Islet of Langerhans (tissue), 1 donor: Measurements from ENCODE around the gene TRMT13.

ENCODE experiments used
- FAIRE-seq: peaks from one replicate; lab custom pipeline; 2011; peaks lifted over from hg19 to GRCh38; lab: Jason Lieb, UNC

The TRMT13 gene, protein sequence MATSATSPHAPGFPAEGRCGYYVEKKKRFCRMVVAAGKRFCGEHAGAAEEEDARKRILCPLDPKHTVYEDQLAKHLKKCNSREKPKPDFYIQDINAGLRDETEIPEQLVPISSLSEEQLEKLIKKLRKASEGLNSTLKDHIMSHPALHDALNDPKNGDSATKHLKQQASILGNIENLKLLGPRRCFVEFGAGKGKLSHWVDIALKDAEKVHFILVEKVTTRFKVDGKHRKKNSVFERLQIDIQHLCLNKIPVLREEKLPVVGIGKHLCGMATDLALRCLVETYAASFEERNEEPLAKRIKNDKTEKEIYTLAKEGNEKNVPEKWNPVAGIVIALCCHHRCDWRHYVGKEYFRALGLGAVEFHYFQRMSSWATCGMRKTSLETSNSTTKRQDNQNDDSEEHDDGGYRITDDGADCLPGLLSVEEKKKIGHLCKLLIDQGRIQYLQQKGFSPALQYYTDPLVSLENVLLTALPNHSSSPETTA

DNA sequence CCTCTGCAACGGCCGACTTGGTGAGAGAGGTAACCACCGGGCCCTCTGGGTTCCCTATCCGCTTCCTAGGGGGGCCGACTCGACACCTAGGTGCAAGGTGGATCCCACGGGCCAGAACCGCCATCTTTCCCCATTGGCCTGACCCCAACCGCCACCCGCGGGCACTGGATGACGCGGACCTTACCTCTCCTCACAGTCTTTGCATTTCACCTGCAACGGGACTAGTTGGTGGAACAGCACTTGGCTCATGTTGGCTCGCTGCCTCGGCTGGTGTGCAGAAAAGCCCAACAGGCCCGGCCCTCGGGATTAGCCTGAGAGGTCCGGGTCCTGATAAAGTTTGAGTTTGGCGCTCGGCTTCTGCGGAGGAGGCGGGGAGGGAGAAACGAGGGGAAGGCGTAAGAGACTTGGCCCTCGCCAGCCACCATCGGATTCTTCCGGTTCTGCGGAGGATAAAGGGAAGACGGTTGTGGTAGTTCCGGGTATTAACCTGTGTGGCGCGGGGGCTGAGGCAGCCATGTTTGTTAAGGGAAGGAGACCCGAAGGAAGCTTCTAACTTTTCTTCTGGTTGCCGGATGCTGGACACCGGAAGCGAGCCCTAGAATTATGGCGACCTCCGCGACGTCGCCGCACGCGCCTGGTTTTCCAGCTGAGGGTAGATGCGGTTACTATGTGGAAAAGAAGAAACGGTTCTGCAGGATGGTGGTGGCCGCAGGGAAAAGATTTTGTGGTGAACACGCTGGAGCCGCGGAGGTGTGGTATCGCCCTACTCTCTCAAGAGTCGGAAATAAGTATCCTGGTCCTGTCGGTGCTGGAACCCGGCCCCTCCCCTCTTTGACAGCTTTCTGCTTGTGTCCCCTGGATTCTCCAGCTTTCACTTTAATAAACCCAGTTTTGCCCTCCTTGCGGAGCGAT, at the start of gene TRMT13, which contains the start of gene SASS6:
TSS of gene TRMT13 (plus strand) at position 598 of the 912 bp plus-strand sequence. CDS start at position 604, 6 bp downstream.
TSS of gene SASS6 (minus strand) at position 365 of the 912 bp plus-strand sequence. CDS start at position 249, 116 bp downstream.
- peak; percentile 97 for FAIRE-seq

DNA sequence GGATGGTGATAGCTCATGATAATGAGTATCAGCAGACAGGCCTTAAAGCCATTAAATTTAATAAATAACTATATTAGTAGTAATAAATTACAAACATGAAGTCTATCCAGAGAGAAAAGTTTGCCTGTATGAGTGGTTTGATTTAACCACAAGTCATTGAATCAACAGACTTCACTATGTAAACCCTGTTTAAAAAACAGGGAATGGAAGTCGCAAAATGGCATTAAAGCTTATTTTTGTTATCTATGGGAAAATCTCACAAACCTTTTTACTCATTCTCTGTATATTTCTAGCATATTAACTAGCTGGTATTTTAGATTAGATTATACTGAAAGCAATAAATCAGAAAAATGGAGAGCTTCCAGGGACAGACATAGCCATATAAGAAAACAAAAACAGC, 45.6 kb upstream of the TRMT13 start:
- no peak for FAIRE-seq

DNA sequence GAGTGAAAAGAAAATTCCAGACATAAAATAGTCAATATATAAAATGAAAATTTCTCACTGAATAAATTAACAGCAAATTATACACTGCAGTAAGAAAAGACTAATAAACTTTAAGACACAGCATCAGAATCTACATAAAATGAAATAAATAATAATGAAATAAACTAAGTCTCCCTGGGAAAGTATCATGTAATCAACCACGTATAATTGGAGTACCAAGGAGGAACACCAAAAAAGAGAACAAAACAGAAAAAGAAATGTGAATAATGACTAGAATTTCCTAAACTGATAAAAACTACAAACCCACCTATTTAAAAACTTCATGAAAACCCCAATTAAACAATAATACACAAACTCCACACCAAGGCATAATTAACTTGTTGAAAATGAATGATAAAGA, 43.9 kb upstream of the TRMT13 start:
- FAIRE-seq: peak; percentile 82

DNA sequence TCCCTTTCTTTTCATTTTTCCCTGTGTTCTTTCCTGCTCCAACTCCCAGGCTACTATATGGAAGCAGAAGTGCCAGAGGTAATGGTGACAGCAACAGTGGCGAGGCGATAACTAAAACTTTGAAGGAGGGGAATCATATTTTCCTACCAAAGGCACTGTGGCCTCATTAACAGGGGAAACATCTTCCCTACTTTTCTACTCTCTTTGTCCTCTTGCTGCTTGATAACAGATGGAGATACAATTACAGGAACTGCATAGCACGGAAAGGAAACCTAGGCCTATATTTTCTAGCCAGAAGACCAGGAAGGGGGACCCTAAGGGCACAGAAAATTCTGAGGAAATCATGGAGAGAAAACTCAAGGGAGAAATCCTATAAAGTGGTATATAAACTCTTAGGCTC, 42.5 kb upstream of the TRMT13 start:
- no peak for FAIRE-seq

DNA sequence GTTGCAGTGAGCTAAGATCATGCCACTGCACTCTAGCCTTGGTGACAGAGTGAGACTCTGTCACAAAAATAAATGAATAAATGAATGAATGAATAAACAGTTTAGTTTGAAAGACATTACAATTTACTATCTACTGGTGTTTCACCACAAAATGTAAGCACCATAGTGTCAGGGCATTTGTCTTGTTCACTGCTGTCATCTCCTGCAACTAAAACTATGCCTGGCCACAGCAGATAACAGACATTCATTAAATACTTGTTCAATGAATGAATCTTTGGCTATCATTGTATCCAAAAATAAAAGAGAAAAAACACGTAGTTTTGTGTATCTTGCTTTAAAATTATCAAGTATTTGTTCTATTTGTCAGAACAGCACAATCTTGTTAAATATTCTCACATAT, 32.8 kb upstream of the TRMT13 start:
- no peak for FAIRE-seq

DNA sequence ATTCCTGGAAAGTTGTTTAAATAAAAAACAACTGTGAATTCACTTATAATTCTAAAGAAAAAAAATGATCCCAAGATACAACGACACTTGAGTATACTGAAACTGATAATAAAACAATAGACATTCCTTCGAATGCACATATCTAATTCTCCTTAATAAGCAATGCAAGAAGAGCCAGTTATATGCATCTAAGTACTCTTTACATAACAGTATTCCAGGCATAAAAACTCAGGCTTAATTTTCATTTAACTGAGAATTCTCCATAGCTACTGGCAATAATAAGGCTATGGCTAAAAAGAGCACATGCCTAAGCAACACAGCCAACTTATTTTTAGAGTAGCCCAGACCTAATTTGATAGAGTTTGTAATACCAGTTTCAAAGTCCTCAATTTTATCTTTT, 31.4 kb upstream of the TRMT13 start:
- no peak for FAIRE-seq

DNA sequence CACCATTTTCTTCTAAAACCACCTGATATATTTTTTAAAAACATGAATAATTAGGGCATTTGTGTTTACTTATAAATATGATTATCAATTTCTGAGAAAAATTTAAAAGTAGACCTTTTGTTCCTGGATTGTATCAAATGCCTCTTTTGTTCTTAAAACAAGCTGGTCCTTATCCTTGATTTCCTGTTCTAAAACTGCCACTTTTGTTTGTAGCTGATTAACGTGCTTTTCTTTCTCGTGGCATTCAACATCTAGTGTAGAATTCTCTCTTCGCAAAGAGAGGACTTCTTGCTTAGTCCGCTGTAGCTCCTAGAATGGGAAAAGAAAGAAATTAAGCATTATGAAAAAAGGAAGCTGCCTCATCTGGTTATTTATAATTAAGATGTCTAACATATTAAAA, 25.3 kb upstream of the TRMT13 start:
- FAIRE-seq: no peak

DNA sequence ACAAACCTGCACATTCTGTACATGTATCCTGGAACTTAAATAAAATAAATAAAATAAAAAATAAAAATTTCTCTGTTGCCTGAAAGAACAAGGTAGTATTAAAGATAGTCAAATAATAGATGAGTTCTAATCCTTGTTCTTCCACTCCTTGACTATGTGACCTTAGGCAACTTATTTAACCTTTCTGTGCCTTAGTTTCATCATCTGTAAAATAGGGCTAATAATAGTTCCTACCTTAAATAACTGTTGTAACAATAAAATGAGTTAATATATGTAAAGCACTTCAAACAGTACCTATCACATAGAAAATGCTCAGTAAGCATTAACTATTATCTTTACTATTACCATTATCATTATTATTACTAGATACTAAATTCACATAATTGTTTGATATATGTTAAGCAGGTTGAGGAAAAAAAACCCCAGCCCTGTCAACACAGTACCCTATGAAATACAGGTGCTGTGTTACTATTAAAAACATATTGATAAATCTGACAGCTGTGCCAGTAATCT, 23.4 kb upstream of the TRMT13 start:
- FAIRE-seq: peak; percentile 72

DNA sequence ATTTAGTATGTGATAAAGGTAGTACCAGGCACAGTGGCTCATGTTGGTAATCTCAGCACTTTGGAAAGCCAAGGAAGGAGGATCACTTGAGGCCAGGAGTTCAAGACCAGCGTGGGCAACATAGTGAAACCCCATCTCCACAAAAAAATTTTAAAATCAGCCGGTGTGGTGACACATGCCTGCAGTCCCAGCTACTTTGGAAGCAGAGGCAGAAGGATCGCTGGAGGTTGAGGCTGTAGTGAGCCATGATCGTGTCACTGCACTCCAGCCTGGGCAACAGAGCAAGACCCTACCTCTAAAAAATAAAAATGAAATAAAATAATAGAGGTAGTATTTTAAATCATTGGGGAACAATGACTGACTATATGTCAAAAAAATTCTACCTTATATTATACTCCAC, 17.4 kb upstream of the TRMT13 start:
- no peak for FAIRE-seq

DNA sequence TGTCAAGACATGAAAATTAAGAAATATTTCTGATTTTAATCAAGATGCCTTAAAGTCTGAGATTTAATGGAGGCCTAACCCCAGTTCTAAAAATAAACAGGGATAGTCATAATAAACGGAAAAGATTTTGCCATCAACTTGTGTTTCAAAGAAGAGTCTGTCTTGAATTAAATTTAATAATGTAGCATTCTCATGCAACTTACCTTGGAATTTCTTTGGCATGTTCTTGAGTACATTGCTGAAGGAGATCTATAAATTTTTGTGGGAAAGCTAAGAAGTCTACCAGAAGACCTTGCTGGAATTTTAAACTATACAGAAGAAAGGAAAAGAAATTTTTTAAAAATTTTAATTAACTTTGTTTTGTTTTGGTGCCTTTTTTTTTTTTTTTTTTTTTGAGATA, 10.8 kb upstream of the TRMT13 start:
- no peak for FAIRE-seq

DNA sequence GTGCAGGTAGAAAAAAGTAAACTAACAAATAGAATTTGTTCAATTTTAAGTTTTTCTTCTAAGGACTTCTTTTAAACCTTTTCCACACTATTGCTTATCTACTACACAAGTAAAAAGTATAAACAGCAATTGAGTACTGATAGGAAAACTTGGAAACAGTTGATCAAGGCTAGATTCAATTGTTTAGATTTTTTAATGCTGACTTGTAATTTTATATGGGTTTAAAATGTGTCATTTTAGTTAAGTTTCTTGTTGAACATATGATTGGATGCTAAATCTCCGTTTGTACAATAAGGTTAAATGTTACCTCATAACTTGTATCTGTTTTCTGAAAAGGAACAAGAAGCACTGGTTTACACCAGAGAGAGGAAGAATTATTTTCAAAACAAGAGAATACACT, 5.7 kb upstream of the TRMT13 start:
- no peak for FAIRE-seq

DNA sequence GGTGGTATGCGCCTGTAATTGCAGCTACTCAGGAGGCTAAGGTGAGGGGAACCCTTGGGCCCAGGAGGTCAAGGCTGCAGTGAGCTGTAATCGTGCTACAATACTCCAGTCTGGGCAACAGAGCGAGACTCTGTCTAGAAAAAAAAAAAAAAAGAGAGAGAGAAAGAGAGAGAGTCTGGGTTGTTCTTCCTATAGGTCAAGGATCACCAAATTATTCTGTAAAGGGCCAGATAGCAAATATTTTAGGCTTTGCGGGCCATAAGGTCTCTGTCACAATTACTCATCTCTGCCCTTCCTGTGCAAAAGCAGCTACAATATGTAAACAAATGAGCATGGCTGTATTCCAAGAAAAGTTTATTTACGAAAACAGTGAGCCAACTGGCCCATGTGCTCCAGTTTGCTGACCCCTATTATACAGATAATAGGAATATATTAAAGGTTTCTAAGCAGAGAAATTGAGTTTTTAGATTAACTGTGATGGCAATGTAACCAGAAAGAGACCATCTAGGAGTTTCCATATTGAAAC, 2.3 kb upstream of the TRMT13 start:
- FAIRE-seq: no peak

DNA sequence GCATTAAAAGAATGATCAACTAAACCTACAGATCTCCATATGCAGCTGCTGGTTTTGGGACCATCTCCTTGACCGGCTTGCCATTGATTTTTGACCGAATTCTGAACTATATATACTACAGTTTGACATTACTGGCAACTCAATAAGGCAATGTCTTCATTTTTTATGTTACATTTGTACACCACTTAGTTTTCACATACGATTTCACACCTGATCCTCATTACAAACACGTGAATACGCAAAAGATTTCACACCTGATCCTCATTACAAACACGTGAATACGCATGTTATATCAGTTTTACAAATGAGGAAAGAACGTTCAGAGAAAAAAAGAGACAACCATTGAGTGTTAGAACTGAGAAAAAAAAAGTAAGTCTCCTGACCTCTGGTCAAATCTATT, 1.3 kb upstream of the TRMT13 start:
- FAIRE-seq: no peak

DNA sequence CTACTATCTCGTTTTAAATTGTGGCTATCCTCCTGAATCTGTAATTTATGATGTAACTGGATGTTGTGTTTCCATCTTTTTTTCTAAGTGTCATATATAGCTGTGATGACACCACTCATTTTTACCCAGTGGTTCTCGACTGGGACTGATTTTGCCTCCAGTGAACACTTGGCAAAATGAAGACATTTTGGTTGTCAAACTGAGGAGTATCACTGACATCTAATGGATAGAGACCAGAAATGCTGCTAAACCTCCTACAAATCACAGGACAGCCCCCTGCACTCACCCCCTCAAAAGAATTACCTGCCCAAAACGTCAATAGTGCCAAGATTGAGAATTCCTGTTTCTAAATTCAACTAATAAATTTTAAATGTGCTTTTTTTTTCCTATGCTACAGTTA, 1.9 kb downstream of the TRMT13 start:
- FAIRE-seq: no peak

DNA sequence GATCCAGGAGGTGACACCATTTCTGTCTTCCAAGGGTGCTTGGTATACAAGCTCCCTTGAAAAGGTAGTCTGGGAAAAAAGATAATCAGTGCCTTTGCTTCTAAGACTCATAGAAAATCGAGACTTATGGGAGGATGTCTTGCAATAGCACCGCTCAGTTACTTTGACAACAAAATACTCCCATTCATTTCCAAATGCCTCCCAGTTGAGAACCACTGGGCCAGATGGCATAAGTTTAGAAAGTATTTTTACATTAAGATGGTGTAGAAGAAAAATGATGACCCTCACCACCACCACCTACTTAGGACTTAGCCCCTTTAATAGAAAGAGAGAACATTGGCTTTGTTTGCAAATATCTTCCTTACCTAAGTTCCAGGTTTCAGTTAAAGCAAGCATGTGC, 4.6 kb downstream of the TRMT13 start:
- no peak for FAIRE-seq

DNA sequence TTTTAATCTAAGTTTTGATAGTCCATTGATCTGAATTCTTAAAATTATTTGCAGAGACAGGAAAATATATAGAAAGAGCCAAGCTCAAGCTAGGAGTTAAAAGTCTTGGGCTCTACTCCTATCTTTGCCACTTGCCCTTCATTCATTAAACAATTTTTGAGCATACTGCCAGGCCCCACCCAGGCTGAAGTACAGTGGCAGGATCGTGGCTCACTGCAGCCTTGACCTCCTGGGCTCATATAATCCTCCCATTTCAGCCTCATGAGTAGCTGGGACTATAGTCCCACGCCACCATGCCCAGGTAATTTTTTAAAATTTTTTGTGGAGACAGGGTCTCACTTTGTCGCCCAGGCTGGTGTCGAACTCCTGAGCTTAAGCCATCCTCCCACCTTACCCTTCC, 8.2 kb downstream of the TRMT13 start:
- FAIRE-seq: no peak

DNA sequence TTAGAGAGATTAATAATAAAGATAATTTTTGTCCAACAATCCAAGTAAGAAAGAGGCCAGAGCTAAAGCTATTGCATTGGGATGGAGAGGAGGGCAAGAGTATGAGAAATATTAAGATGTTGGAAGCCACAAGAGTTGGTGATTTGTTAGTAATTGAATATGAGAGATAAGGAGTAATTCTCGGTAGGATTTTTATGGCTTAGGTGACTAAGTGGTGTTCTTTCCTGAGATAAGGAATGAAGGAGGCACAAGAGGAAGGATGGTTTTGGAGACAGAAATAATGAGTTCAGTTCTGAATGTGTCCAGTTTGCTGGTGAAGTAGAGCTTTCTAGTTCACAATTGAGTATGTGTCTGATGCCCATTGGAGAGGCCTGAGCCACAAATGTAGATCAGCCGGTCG, 9.4 kb downstream of the TRMT13 start:
- no peak for FAIRE-seq

DNA sequence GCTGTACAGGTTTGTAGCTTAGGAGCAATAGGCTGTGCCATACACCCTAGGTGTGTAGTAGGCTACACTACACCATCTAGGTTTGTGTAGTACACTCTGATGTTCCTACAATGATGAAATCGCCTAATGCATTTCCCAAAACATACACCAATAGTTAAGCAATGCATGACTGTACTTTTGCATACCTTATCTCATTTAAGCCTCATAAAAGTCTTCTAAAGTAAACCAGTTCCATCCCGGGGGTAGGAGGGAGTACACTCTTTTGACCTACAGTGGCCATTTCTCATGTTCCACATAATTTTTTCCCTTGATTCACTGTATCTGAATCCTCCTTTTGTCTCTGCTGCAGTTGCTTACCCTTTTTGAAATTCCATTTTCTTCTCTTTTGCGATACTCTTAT, 12.2 kb downstream of the TRMT13 start:
- FAIRE-seq: no peak

DNA sequence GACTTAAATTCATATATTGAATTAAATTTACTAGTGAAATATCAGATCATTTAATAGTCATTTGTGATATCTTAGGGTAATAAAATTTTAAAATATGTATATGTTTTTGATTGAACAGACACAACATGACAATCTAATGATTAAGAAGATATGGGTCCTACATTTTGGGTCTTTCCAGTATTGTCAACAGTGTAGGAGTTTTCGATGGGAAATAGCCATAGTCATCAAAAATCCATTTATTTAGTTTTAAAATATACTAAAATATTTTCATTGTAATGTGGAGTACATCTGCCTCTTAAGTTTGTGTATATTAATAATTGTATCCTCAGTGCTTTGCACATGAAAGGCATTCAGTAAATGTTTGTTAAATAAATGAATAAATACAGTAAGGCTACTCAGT, 14.0 kb downstream of the TRMT13 start:
- no peak for FAIRE-seq

DNA sequence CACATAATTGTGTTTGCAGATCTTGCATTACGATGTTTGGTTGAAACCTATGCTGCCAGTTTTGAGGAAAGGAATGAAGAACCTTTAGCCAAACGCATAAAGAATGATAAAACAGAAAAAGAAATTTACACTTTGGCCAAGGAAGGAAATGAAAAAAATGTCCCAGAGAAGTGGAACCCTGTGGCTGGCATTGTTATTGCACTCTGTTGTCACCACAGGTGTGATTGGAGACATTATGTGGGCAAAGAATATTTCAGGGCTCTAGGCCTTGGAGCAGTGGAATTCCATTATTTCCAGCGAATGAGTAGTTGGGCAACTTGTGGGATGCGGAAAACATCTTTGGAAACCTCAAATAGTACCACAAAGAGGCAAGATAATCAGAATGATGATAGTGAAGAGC, 14.9 kb downstream of the TRMT13 start:
- no peak for FAIRE-seq

DNA sequence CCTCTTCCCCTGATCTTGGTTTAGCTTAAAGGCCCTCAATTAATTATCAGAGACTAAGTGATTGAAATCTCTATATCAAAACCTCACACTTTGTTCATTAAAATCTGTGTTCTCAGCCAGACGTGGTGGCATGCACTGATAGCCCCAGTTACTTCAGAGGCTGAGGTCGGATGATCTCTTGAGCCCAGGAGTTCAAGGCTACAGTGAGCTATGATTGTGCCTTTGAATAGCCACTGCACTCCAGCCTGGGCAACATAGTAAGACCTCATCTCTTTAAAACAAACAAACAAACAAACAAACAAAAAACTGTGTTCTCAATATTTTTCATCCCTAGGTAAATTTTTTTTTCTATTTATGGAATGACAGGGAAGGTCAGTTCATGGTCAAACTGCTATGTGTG, 18.7 kb downstream of the TRMT13 start:
- no peak for FAIRE-seq

DNA sequence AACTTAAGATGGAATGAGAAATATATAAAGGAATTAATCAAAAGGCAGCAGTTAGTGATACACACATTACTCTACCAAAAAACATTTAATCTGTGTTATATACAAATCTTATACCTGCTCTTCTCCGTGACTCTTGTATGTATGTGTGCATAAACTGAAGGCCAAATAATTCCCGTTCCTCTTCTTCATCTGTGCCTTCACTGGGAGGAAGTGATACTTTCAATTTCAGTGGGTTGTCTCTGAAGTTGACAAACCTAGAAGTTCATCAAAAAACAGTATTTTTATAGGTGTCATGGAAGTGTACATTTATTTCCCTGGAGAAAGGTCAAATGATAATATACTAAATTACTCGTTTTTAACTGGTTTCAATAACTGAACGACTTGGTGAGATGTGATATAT, 19.3 kb downstream of the TRMT13 start:
- no peak for FAIRE-seq

DNA sequence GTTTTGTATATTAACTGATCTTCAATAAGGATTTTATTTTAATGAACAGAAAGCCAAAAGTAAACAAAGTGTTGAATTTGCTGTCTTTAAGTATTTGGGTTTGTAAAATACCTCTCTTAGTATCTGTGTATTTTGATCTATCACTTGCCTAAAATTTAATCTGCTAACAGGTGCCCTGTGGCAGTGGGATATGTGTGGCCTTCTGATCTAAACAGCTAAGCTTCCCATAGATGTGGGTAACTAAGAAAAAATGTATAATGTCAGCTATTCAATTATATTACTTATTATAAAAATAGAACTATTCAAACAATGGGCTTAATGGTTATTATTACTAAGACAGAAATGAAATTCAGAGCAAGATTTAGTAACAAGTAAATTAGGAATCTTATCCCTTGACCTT, 29.9 kb downstream of the TRMT13 start:
- FAIRE-seq: no peak
